Measurements from ENCODE around the gene ZBTB40.

ZBTB40 gene

GRCh38 chr1:22412932-22413727, 38.5 kb upstream of the ZBTB40 start:
- no peak overlapping the region for H3K27ac ChIP-seq (ENCODE audit: low read depth in 2 of 2, low read length in 2 of 2)
- H3K36me3 ChIP-seq (ENCODE audit: control insufficient read depth in 2 of 2, insufficient read depth in 2 of 2, low read length in 2 of 2) = no peaks in the 10 kb centered on the region
- no peak overlapping the region for H3K9ac ChIP-seq (ENCODE audit: low read depth in 1 of 2, low read length in 2 of 2)
- H3K4me1 ChIP-seq (ENCODE audit: control insufficient read depth in 2 of 2, insufficient read depth in 2 of 2, low read length in 2 of 2) = peaks cover 6 to 8% of the 10 kb centered on the region in 2 donors
- H3K4me3 ChIP-seq (ENCODE audit: low read length in 2 of 2) = no peak overlapping the region
- H3K9me3 ChIP-seq (ENCODE audit: control insufficient read depth in 2 of 2, low read length in 2 of 2) = no peaks in the 10 kb centered on the region
- H3K27me3 ChIP-seq (ENCODE audit: control insufficient read depth in 2 of 2, insufficient read depth in 2 of 2, low read length in 2 of 2) = peaks cover 2 to 3% of the 10 kb centered on the region in 2 donors

GRCh38 chr1:22413799-22414198, 37.9 kb upstream of the ZBTB40 start:
- peaks cover 2 to 3% of the 10 kb centered on the region in 2 donors for H3K27me3 ChIP-seq (ENCODE audit: control insufficient read depth in 2 of 2, insufficient read depth in 2 of 2, low read length in 2 of 2)
- peak overlapping the region in 1 of 2 donors; percentile 37 for H3K9ac ChIP-seq (ENCODE audit: low read depth in 1 of 2, low read length in 2 of 2)
- H3K27ac ChIP-seq (ENCODE audit: low read depth in 2 of 2, low read length in 2 of 2) = peak overlapping the region; percentile 6 to 45
- no peaks in the 10 kb centered on the region for H3K36me3 ChIP-seq (ENCODE audit: control insufficient read depth in 2 of 2, insufficient read depth in 2 of 2, low read length in 2 of 2)
- H3K4me1 ChIP-seq (ENCODE audit: control insufficient read depth in 2 of 2, insufficient read depth in 2 of 2, low read length in 2 of 2) = peaks cover 6 to 8% of the 10 kb centered on the region in 2 donors
- H3K9me3 ChIP-seq (ENCODE audit: control insufficient read depth in 2 of 2, low read length in 2 of 2) = no peaks in the 10 kb centered on the region
- no peak overlapping the region for H3K4me3 ChIP-seq (ENCODE audit: low read length in 2 of 2)

- Histone ChIP-seq H3K27ac (ENCODE audit: low read depth in 2 of 2, low read length in 2 of 2) (peak overlapping the region; percentile 11 to 45), H3K4me1 (ENCODE audit: control insufficient read depth in 2 of 2, insufficient read depth in 2 of 2, low read length in 2 of 2) (peaks cover 6 to 8% of the 10 kb centered on the region in 2 donors), H3K9me3 (ENCODE audit: control insufficient read depth in 2 of 2, low read length in 2 of 2) (no peaks in the 10 kb centered on the region), H3K4me3 (ENCODE audit: low read length in 2 of 2) (no peak overlapping the region), H3K9ac (ENCODE audit: low read depth in 1 of 2, low read length in 2 of 2) (peak overlapping the region in 1 of 2 donors; percentile 37), H3K27me3 (ENCODE audit: control insufficient read depth in 2 of 2, insufficient read depth in 2 of 2, low read length in 2 of 2) (peaks cover 2 to 3% of the 10 kb centered on the region in 2 donors), H3K36me3 (ENCODE audit: control insufficient read depth in 2 of 2, insufficient read depth in 2 of 2, low read length in 2 of 2) (no peaks in the 10 kb centered on the region)
These were observed 37.4 kb upstream of the ZBTB40 start for GRCh38 chr1:22414244-22414751.

- Histone ChIP-seq H3K9ac (ENCODE audit: low read depth in 1 of 2, low read length in 2 of 2) (no peak overlapping the region), H3K4me3 (ENCODE audit: low read length in 2 of 2) (no peak overlapping the region), H3K27me3 (ENCODE audit: control insufficient read depth in 2 of 2, insufficient read depth in 2 of 2, low read length in 2 of 2) (peaks cover 0 to 3% of the 10 kb centered on the region in 2 donors), H3K27ac (ENCODE audit: low read depth in 2 of 2, low read length in 2 of 2) (no peak overlapping the region), H3K36me3 (ENCODE audit: control insufficient read depth in 2 of 2, insufficient read depth in 2 of 2, low read length in 2 of 2) (no peaks in the 10 kb centered on the region), H3K9me3 (ENCODE audit: control insufficient read depth in 2 of 2, low read length in 2 of 2) (no peaks in the 10 kb centered on the region), H3K4me1 (ENCODE audit: control insufficient read depth in 2 of 2, insufficient read depth in 2 of 2, low read length in 2 of 2) (peaks cover 6 to 8% of the 10 kb centered on the region in 2 donors)
These were observed 36.2 kb upstream of the ZBTB40 start for GRCh38 chr1:22415489-22415888.

- Histone ChIP-seq H3K27me3 (ENCODE audit: control insufficient read depth in 2 of 2, insufficient read depth in 2 of 2, low read length in 2 of 2) (peaks cover 0 to 3% of the 10 kb centered on the region in 2 donors), H3K9ac (ENCODE audit: low read depth in 1 of 2, low read length in 2 of 2) (no peak overlapping the region), H3K9me3 (ENCODE audit: control insufficient read depth in 2 of 2, low read length in 2 of 2) (no peaks in the 10 kb centered on the region), H3K27ac (ENCODE audit: low read depth in 2 of 2, low read length in 2 of 2) (no peak overlapping the region), H3K4me1 (ENCODE audit: control insufficient read depth in 2 of 2, insufficient read depth in 2 of 2, low read length in 2 of 2) (peaks cover 6 to 8% of the 10 kb centered on the region in 2 donors), H3K36me3 (ENCODE audit: control insufficient read depth in 2 of 2, insufficient read depth in 2 of 2, low read length in 2 of 2) (no peaks in the 10 kb centered on the region), H3K4me3 (ENCODE audit: low read length in 2 of 2) (no peak overlapping the region)
These were observed 34.8 kb upstream of the ZBTB40 start for GRCh38 chr1:22416555-22417454.

- H3K27me3 ChIP-seq (ENCODE audit: control insufficient read depth in 2 of 2, insufficient read depth in 2 of 2, low read length in 2 of 2) = peaks cover 0 to 3% of the 10 kb centered on the region in 2 donors
- H3K9ac ChIP-seq (ENCODE audit: low read depth in 1 of 2, low read length in 2 of 2) = no peak overlapping the region
- peaks cover 6 to 8% of the 10 kb centered on the region in 2 donors for H3K4me1 ChIP-seq (ENCODE audit: control insufficient read depth in 2 of 2, insufficient read depth in 2 of 2, low read length in 2 of 2)
- no peaks in the 10 kb centered on the region for H3K36me3 ChIP-seq (ENCODE audit: control insufficient read depth in 2 of 2, insufficient read depth in 2 of 2, low read length in 2 of 2)
- H3K4me3 ChIP-seq (ENCODE audit: low read length in 2 of 2) = no peak overlapping the region
- H3K27ac ChIP-seq (ENCODE audit: low read depth in 2 of 2, low read length in 2 of 2) = no peak overlapping the region
- no peaks in the 10 kb centered on the region for H3K9me3 ChIP-seq (ENCODE audit: control insufficient read depth in 2 of 2, low read length in 2 of 2)
These were observed 34.2 kb upstream of the ZBTB40 start for GRCh38 chr1:22417466-22417865.

- Histone ChIP-seq H3K27ac (ENCODE audit: low read depth in 2 of 2, low read length in 2 of 2) (no peak overlapping the region), H3K36me3 (ENCODE audit: control insufficient read depth in 2 of 2, insufficient read depth in 2 of 2, low read length in 2 of 2) (no peaks in the 10 kb centered on the region), H3K9me3 (ENCODE audit: control insufficient read depth in 2 of 2, low read length in 2 of 2) (no peaks in the 10 kb centered on the region), H3K4me1 (ENCODE audit: control insufficient read depth in 2 of 2, insufficient read depth in 2 of 2, low read length in 2 of 2) (peaks cover 6 to 8% of the 10 kb centered on the region in 2 donors), H3K4me3 (ENCODE audit: low read length in 2 of 2) (no peak overlapping the region), H3K9ac (ENCODE audit: low read depth in 1 of 2, low read length in 2 of 2) (no peak overlapping the region), H3K27me3 (ENCODE audit: control insufficient read depth in 2 of 2, insufficient read depth in 2 of 2, low read length in 2 of 2) (no peaks in the 10 kb centered on the region)
These were observed 33.3 kb upstream of the ZBTB40 start for GRCh38 chr1:22418312-22418711.

GRCh38 chr1:22418933-22419382, 32.7 kb upstream of the ZBTB40 start:
- H3K4me1 ChIP-seq (ENCODE audit: control insufficient read depth in 2 of 2, insufficient read depth in 2 of 2, low read length in 2 of 2) = peaks cover 4 to 6% of the 10 kb centered on the region in 2 donors
- no peaks in the 10 kb centered on the region for H3K27me3 ChIP-seq (ENCODE audit: control insufficient read depth in 2 of 2, insufficient read depth in 2 of 2, low read length in 2 of 2)
- H3K27ac ChIP-seq (ENCODE audit: low read depth in 2 of 2, low read length in 2 of 2) = no peak overlapping the region

GRCh38 chr1:22420455-22421053, 31.1 kb upstream of the ZBTB40 start:
- Histone ChIP-seq H3K27me3 (ENCODE audit: control insufficient read depth in 2 of 2, insufficient read depth in 2 of 2, low read length in 2 of 2) (no peaks in the 10 kb centered on the region), H3K27ac (ENCODE audit: low read depth in 2 of 2, low read length in 2 of 2) (no peak overlapping the region), H3K4me3 (ENCODE audit: low read length in 2 of 2) (no peak overlapping the region), H3K9me3 (ENCODE audit: control insufficient read depth in 2 of 2, low read length in 2 of 2) (no peaks in the 10 kb centered on the region), H3K36me3 (ENCODE audit: control insufficient read depth in 2 of 2, insufficient read depth in 2 of 2, low read length in 2 of 2) (no peaks in the 10 kb centered on the region), H3K9ac (ENCODE audit: low read depth in 1 of 2, low read length in 2 of 2) (no peak overlapping the region), H3K4me1 (ENCODE audit: control insufficient read depth in 2 of 2, insufficient read depth in 2 of 2, low read length in 2 of 2) (peaks cover 0 to 4% of the 10 kb centered on the region in 2 donors)

More at GRCh38 chr1:22418933-22419382, 32.7 kb upstream of the ZBTB40 start:
- Histone ChIP-seq H3K4me3 (ENCODE audit: low read length in 2 of 2) (no peak overlapping the region), H3K9ac (ENCODE audit: low read depth in 1 of 2, low read length in 2 of 2) (no peak overlapping the region), H3K36me3 (ENCODE audit: control insufficient read depth in 2 of 2, insufficient read depth in 2 of 2, low read length in 2 of 2) (no peaks in the 10 kb centered on the region), H3K9me3 (ENCODE audit: control insufficient read depth in 2 of 2, low read length in 2 of 2) (no peaks in the 10 kb centered on the region)
